GM18951 (cell line): ENCODE data around the gene UBE2D3.

Experiments
- POLR2A ChIP-seq: IDR thresholded peaks from 4 replicates; pipeline ENCODE4 v1.6.1; 2011; ENCODE audit warnings: mild to moderate bottlenecking; ENCODE audit not compliant: insufficient read length, insufficient read depth; ENCODE audit errors: extremely low read depth
- in situ Hi-C: fragments of 300-500 bp; cut with MboI; formaldehyde crosslinking; loops from one replicate; pipeline ENCODE4 v1.12.0; 2022; ENCODE audit warnings: low sequenced_read_pairs, mixed read lengths, inconsistent platforms; ENCODE audit not compliant: unreplicated experiment

The UBE2D3 gene

DNA sequence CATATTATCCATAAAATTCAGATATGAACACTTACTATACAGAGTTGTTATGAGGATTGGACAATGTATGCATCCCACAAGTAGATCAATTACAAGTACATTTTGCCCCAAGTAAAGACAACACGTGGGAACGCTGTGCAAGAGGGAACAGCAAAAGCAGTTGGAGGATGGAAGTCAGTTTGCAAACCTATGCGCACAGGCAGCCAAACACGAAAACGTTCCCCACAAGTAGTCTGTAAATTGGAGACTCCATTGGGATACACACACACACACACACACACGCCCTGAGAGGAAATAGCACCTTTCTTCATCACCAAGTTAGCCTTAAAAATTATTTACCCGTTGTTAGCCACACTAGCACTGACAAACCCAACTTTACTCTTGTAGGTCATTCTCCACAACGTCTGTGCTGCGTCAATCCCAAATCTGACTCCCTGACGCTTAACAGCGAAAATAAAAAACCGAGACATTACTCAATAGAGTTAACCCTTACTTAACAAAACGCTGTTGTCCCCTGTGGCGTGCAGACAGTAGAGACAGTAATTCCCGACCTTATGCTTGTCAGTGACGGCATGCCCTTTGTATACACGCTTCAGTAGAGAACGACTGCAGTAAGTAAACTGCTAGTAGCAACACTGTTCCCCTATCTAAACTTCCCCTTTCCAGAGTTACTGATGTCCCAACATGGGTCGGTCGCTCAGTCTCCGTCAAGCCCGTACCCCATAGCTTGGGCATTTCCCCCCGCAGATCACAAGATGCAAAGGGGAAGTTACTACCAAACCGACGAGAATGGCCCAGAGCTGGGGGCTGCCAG is 67.3 kb downstream of the UBE2D3 start:
- TF ChIP-seq POLR2A = no peak
- in situ Hi-C loops = no loop called here

DNA sequence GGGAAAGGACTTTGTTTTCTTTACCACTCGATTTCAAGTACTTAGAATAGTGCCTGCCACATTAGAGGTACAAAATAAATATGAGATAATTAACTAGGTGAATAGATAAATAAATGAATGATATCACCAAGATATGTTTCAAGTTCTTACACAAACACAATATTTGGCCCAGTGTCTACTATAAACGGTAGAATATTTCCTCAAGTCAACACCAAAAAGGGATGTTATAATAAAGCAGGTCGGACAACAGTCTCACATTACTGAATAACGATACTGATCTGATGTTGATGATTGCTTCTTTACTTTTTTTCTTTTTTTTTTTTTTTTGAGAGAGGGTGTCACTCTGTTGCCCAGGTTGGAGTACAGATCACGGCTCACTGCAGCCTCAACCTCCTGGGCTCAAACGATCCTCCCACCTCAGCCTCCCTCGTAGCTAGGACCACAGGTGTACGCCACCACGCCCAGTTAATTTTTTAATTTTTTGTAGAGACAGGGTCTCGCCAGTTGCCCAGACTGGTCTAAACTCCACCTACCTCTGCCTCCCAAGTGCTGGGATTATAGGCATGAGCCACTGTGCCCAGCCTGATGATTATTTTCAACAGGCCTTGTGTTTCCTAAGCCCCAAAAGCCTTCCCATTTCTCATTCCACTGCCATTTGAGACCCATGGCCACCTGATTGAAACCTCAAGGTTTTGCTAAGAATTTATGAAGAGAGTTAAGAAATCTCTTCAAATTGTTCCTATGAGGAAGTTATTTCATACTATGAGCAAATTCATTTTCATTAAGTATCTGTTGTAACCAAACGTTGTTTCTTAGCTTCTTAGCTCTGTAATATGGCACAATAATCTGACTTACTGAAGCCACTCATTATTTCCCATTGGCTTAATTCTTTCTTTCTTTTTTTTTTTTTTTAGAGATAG is 68.8 kb downstream of the UBE2D3 start:
- TF ChIP-seq POLR2A = no peak
- in situ Hi-C loops = no loop called here

DNA sequence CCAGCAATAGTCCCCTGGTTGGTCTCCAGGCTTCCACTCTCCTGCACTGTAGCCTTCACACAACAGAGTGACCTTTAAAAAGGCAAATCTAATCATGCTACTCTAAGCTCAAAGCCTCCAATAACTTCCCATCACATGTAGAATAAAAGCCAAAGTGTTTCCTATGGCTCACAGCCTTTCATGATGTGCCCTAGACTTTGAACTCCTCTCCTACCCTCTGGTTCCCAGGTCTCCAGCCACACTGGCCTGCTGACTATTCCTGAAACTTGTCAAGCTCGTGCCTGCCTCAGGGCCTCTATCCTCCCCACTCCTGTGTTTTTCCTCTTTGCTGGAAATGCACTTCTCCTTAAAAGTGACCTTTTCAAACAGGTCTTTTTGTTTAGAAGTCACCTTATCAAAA is 69.7 kb downstream of the UBE2D3 start:
- in situ Hi-C loops = no loop called here
- TF ChIP-seq POLR2A = no peak

DNA sequence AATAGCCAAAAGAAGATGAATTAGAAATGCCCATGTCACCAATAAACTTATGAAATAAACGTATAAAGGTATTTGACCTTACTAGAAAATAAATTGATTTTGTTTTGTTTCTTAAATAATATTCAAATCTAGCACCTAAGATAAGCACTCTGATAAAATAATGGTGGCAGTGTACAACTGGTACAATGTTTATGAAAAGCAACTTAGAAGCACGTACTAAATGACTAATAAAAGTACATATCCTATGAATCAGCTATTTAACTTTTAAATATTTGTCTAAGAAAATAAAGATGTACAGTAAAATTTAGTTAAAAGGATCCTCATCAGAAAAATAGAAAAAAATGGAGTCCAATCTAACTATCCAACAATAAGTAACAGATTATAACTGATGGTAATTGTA is 73.3 kb downstream of the UBE2D3 start:
- in situ Hi-C loops = no loop called here
- TF ChIP-seq POLR2A = no peak

DNA sequence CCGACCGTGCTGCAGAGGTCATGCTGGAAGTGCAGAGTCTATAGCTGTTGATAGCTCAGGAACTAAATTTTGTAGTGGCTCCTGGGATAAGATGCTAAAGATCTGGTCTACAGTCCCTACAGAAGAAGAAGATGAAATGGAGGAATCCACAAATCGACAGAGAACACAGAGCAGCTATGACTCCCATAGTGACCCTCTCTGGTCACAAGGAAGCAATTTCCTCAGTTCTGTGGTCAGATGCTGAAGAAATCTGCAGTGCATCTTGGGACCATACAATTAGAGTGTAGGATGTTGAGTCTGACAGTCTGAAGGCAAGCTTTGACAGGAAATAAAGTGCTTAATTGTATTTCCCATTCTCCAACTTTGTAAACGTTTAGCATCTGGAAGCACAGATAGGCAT is 75.4 kb downstream of the UBE2D3 start:
- in situ Hi-C loops = no loop called here
- no peak for TF ChIP-seq POLR2A
